NCI-H1417 treated with DMSO at 0.1 percent for 48 hours (cell line): Measurements from ENCODE around the gene TSPAN19.

Experiments used
- DNase-seq: peaks from one replicate; lab custom pipeline; 2025; lab: John Stamatoyannopoulos, UW

The TSPAN19 gene

DNA sequence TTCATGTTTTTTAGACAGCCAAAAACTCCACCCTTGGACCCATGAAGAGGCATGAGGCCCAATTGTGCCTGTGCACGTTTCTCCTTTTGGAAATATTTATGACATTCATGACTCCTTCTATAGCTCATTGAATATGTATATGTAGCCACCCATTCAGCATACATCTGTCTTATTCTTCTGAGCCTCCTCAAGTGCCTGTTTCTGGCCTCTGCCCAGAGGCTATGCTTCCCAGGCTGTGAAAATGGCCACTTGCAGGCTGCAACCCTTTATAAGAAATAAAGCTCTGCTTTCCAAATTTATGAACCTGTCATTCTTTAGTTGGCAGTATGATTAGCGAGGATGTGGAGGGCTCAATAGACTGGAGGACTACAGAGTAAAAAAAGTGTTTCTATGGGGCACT, 35.3 kb downstream of the TSPAN19 start:
- DNase-seq, result no peak

GRCh38 chr12:84998341-84998740, 37.7 kb downstream of the TSPAN19 start:
- no peak for DNase-seq

DNA sequence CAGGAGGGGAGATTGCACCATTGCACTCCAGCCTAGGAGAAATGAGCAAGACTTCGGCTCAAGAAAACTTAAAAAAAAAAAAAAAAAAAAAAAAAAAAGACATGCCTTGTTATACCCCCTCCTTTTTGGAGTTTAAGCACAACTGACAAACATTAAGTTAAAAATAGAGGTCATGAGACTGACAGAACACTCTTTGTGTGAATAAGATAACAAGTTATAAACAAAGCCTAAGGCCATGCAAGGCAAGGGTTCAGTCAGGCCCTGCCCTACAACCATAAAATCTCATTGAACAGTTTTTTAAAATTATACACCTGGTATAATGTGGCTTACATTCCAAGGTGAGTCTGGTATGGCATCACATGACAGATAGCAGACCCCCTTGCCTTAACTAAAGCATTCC, 39.3 kb downstream of the TSPAN19 start:
- DNase-seq, result no peak

- no peak for DNase-seq
Measured at GRCh38 chr12:84995641-84996040, 40.4 kb downstream of the TSPAN19 start.

DNA sequence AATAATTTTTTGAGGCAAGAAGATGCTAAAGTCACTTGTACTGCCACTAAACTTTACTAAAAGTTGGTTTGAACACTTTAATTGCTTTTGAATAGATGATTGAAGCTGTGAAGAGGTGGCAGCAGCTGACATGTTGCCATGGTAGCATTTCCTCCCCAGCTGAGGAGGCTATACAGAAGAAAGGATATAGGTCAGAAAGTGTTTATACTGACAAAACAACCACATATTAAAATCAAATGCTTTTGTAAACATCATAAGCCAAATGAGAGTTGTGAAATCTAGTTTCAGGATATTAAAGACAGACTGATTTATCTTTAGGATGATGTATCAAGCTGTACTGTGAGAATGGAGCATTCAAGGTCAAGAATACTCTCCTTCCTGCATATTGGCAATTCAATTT, 41.7 kb downstream of the TSPAN19 start:
- DNase-seq, result no peak

- DNase-seq, result no peak
Measured at GRCh38 chr12:84986586-84986985, 49.5 kb downstream of the TSPAN19 start.

- no peak for DNase-seq
Measured at GRCh38 chr12:84986117-84986516, 50.0 kb downstream of the TSPAN19 start.

GRCh38 chr12:84983289-84983688, 52.8 kb downstream of the TSPAN19 start:
- no peak for DNase-seq

DNA sequence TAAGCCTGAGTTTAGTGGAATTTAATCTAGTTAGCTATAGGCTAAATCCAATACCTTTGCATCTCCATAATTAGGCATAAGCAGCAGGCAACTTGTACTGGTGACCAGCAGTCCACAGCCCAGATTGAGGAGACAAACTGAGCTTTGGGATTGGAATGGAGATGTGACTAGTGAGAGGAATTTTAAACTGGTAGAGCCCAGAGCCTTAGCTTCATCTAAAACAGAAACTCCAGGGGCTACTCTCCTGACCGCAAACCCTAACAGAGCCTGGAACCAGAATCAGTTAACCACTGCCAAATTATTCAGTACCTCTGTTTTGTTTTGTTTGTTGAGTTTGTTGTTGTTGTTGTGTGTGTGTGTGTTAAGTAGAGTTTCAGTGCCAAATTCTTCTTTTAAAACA, 53.2 kb downstream of the TSPAN19 start:
- DNase-seq, result no peak

GRCh38 chr12:84978921-84979320, 57.2 kb downstream of the TSPAN19 start:
- no peak for DNase-seq

DNA sequence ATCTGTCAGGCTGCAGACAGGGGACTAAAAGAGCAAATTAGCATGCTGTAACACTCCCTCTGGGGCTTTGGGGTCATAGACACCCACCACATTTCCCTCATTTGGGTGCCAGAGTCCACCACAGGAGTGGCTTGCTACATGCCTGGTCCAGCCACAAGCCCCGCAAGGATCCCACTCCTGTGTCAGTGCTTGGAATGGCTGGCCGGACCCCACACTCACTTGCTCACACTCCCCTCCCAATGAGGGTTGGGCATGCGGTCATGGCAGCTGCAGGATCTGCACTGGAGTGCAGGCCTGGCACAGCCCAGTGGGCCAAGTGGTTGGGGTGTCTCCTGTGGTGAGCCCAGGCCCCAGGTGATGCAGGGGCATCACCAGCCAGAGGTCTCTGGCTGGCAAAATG, 59.9 kb downstream of the TSPAN19 start:
- no peak for DNase-seq

GRCh38 chr12:84974155-84974815, 61.8 kb downstream of the TSPAN19 start:
- no peak for DNase-seq

- no peak for DNase-seq
Measured at GRCh38 chr12:84973026-84973425, 63.1 kb downstream of the TSPAN19 start.

DNA sequence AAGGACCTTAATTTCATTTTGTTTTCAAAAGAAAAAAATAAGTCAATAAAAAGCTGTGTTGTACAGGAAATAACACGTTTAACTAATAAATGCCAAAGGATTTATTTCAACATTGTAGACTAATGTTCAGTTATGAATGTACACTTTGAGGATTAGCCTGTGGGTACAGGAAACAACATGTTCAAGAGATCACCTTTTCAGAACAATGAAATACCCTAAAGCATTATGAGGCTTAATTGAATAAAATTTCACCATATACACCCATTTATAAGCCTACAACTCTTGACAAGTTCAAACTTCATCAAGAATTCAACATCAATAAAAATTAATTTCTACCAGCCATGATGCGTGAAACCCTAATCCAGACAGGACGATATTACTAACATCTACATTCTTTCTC, 66.9 kb downstream of the TSPAN19 start:
- DNase-seq, result no peak
